Ascending aorta (tissue), 2 donors: Measurements from ENCODE around the gene CSGALNACT2. TPM values are rescaled to one million over a fixed set of nuclear protein-coding genes. Genes with fewer than 3 reads are reported as not detected.
"Not testable (repeated sequence)": the region's sequence is repeated elsewhere in the genome, so short reads cannot be mapped to it uniquely, and the experiment has no call there.

Experiments
- DNase-seq, 2 donors: peaks; one replicate each; pipeline ENCODE4 v3.0.0-alpha.2; 2019; ENCODE audit warnings: low spot score in 2 of 2
- H3K27ac ChIP-seq, 2 donors: fragments of 200-600 bp; sonication (generic); one replicate each; pipeline ENCODE4 v1.5.1; 2016 to 2017; ENCODE audit warnings: mild to moderate bottlenecking in 1 of 2
- H3K27me3 ChIP-seq: fragments of 200-600 bp; sonication (generic); one replicate; pipeline ENCODE4 v1.5.1; 2017
- H3K36me3 ChIP-seq, 2 donors: fragments of 200-600 bp; sonication (generic); one replicate each; pipeline ENCODE4 v1.5.1; 2016
- H3K4me1 ChIP-seq, 2 donors: fragments of 200-600 bp; sonication (generic); one replicate each; pipeline ENCODE4 v1.5.1; 2016 to 2017; ENCODE audit warnings: mild to moderate bottlenecking in 1 of 2
- H3K4me3 ChIP-seq, 2 donors: fragments of 200-600 bp; sonication (generic); one replicate each; pipeline ENCODE4 v1.5.1; 2016 to 2017; ENCODE audit warnings: mild to moderate bottlenecking in 1 of 2
- H3K9me3 ChIP-seq, 2 donors: fragments of 200-600 bp; sonication (generic); one replicate each; pipeline ENCODE4 v1.5.1; 2016
- intact Hi-C: fragments of 100-400 bp; cut with DNase I; formaldehyde crosslinking; loops from one replicate; pipeline ENCODE4 v1.15.1; 2023
- total RNA-seq: library from RNA; depleted of rRNA; stranded (reverse); fragments of >200 nt; gene quantifications from one replicate; pipeline ENCODE4 v1.1.0, GENCODE V29; 2016
- TF ChIP-seq, protein P1 (sequence below), 3 experiments: fragments of 200-600 bp in 2 of 3; fragments of 450-650 bp in 1 of 3; sonication (generic) in 2 of 3; IDR thresholded peaks; one replicate each; pipeline ENCODE4 v1.5.1; 2016 to 2019; ENCODE audit warnings: antibody characterized with exemption in 3 of 3, mild to moderate bottlenecking in 1 of 3, moderate library complexity in 1 of 3

The CSGALNACT2 gene
- total RNA-seq, 1 donor from 2014 or later: 19.7 TPM

DNA sequence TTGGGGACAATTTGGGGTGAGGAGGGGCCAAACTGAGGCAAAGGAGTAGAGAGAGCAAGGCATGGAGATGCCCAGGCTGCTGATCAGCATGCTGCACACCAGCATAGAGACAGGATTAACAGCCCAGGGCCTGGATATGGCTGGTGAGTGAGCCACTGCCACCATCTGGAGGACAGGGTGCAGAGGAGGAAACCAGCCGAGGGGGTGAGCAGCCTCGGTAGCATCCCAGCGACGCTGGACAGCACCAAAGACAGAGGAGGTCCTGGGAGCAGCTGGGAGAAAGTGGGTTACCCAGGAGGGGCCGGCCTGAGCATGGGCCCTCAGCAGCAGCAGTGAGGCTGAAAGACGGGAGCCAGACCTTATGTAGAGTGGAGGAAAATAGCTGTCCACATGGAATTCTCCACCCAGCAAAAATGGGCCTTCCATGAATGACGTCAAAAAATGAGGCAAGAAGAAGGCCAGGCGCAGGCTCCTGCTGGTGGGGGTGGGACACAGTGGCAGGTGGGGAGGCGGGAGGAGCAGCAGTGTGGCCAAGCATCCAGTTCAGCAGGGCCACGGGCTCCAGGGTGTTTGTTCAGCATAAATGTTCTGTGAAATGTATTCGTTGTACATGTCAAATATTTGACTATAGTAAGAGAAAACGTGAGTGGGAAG, 44.7 kb upstream of the CSGALNACT2 start:
- no peak for DNase-seq
- H3K4me3 ChIP-seq: no peak overlapping the region
- no peaks in the 10 kb centered on the region for H3K36me3 ChIP-seq
- no peaks in the 10 kb centered on the region for H3K4me1 ChIP-seq
- no peak overlapping the region for H3K27ac ChIP-seq
- TF ChIP-seq, protein P1, sequence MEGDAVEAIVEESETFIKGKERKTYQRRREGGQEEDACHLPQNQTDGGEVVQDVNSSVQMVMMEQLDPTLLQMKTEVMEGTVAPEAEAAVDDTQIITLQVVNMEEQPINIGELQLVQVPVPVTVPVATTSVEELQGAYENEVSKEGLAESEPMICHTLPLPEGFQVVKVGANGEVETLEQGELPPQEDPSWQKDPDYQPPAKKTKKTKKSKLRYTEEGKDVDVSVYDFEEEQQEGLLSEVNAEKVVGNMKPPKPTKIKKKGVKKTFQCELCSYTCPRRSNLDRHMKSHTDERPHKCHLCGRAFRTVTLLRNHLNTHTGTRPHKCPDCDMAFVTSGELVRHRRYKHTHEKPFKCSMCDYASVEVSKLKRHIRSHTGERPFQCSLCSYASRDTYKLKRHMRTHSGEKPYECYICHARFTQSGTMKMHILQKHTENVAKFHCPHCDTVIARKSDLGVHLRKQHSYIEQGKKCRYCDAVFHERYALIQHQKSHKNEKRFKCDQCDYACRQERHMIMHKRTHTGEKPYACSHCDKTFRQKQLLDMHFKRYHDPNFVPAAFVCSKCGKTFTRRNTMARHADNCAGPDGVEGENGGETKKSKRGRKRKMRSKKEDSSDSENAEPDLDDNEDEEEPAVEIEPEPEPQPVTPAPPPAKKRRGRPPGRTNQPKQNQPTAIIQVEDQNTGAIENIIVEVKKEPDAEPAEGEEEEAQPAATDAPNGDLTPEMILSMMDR (IDR thresholded peaks at IDR 0.05): no peak
- H3K27me3 ChIP-seq: no peaks in the 10 kb centered on the region
- intact Hi-C loops: no loop called here
- no peaks in the 10 kb centered on the region for H3K9me3 ChIP-seq

DNA sequence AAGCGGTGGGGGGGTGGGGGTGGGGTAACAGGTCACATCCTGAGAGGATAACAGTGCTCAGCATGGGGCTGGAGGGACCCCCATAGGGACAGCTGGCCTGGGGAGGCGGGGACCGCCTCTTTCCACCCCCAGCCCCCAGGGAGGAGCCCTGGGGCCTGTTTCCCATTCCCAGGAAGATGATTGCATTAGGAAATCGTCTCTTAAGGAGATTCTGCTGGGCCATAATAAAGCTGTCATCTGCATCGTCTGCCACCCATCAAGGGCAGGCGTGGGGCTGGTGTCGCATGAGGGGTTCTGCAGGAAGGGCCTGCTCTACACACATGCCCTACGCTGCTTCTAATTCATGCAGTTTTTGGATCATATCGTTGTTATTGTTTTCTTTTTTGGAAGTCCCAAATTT, 44.2 kb upstream of the CSGALNACT2 start:
- H3K4me3 ChIP-seq: no peak overlapping the region
- TF ChIP-seq, protein P1 (IDR thresholded peaks at IDR 0.05): no peak
- H3K27me3 ChIP-seq: no peaks in the 10 kb centered on the region
- no peak for DNase-seq
- H3K27ac ChIP-seq: no peak overlapping the region
- H3K36me3 ChIP-seq: no peaks in the 10 kb centered on the region
- H3K4me1 ChIP-seq: no peaks in the 10 kb centered on the region
- intact Hi-C loops: no loop called here
- no peaks in the 10 kb centered on the region for H3K9me3 ChIP-seq

DNA sequence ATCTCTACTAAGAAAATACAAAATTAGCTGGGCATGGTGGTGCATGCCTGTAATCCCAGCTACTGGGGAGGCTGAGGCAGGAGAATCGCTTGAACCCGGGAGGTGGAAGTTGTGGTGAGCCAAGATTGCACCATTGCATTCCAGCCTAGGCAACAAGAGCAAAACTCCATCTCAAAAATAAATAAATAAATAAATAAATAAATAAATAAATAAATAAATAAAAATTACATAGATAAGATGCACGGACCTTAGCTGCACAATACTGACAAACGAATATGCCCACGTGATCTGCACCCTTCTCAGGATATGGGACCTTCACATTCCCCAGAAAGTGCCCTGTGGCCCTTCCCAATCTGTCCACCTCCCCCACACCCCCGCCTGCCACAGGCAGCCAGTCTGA, 38.9 kb upstream of the CSGALNACT2 start:
- H3K27me3 ChIP-seq, H3K4me1 ChIP-seq, H3K27ac ChIP-seq, H3K36me3 ChIP-seq, H3K9me3 ChIP-seq, H3K4me3 ChIP-seq, DNase-seq, intact Hi-C loops: not testable (repeated sequence)

- TF ChIP-seq, protein P1 (IDR thresholded peaks at IDR 0.05): no peak
- Histone ChIP-seq H3K4me1 (peaks cover 0 to 2% of the 10 kb centered on the region in 2 donors), H3K27ac (no peak overlapping the region), H3K27me3 (no peaks in the 10 kb centered on the region), H3K4me3 (no peak overlapping the region), H3K9me3 (no peaks in the 10 kb centered on the region), H3K36me3 (no peaks in the 10 kb centered on the region)
- intact Hi-C loops: no loop called here
- DNase-seq: no peak
These were observed 38.3 kb upstream of the CSGALNACT2 start for GRCh38 chr10:43099928-43100327.

DNA sequence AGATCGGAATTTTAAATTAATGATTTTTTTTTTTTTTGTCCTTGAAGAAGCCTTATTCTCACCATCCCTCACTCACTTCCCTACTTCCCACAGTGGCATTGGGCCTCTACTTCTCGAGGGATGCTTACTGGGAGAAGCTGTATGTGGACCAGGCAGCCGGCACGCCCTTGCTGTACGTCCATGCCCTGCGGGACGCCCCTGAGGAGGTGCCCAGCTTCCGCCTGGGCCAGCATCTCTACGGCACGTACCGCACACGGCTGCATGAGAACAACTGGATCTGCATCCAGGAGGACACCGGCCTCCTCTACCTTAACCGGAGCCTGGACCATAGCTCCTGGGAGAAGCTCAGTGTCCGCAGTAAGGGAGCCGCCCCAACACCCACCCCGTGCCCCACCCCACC, 37.9 kb upstream of the CSGALNACT2 start:
- peaks cover 0 to 3% of the 10 kb centered on the region in 2 donors for H3K4me1 ChIP-seq
- no peak overlapping the region for H3K27ac ChIP-seq
- no peaks in the 10 kb centered on the region for H3K9me3 ChIP-seq
- H3K27me3 ChIP-seq: no peaks in the 10 kb centered on the region
- no peak for DNase-seq
- no peaks in the 10 kb centered on the region for H3K36me3 ChIP-seq
- intact Hi-C loops: no loop called here
- no peak overlapping the region for H3K4me3 ChIP-seq
- TF ChIP-seq, protein P1 (IDR thresholded peaks at IDR 0.05): no peak

- intact Hi-C loops: no loop called here
These were observed 36.0 kb upstream of the CSGALNACT2 start for GRCh38 chr10:43102063-43102828.

More at GRCh38 chr10:43102063-43102828, 36.0 kb upstream of the CSGALNACT2 start:
- H3K4me1 ChIP-seq: peaks cover 0 to 3% of the 10 kb centered on the region in 2 donors
- no peaks in the 10 kb centered on the region for H3K9me3 ChIP-seq
- DNase-seq: no peak
- no peak overlapping the region for H3K27ac ChIP-seq
- H3K4me3 ChIP-seq: no peak overlapping the region
- H3K27me3 ChIP-seq: no peaks in the 10 kb centered on the region
- H3K36me3 ChIP-seq: no peaks in the 10 kb centered on the region
- TF ChIP-seq, protein P1 (IDR thresholded peaks at IDR 0.05): no peak
